Stomach (tissue), 9 donors: Measurements from ENCODE around the gene SH3BGRL3. TPM values are rescaled to one million over a fixed set of nuclear protein-coding genes. Genes with fewer than 3 reads are reported as not detected.
"Not testable (repeated sequence)": the region's sequence is repeated elsewhere in the genome, so short reads cannot be mapped to it uniquely, and the experiment has no call there.

Experiments used
- DNase-seq, 2 donors: peaks; one replicate each; pipeline versions ENCODE4 v3.0.0 to v3.0.0-alpha.2; 2013 to 2019
- H3K27ac ChIP-seq, 5 donors: fragments of 200-600 bp in 4 of 5; sonication (generic) in 4 of 5; one replicate each; pipeline ENCODE4 v1.5.1; 2013 to 2019; ENCODE audit warnings: mild to moderate bottlenecking in 1 of 5, moderate library complexity in 1 of 5
- H3K27me3 ChIP-seq, 3 donors: fragments of 200-600 bp; sonication (generic); one replicate each; pipeline ENCODE4 v1.5.1; 2017 to 2019; ENCODE audit warnings: mixed run types in 1 of 3
- H3K36me3 ChIP-seq, 4 donors: fragments of 200-600 bp; sonication (generic); 1 replicate in 3 of 4; 2 replicates in 1 of 4; pipeline ENCODE4 v1.5.1; 2016 to 2019
- H3K4me1 ChIP-seq, 4 donors: fragments of 200-600 bp; sonication (generic); one replicate each; pipeline ENCODE4 v1.5.1; 2016 to 2019
- H3K4me3 ChIP-seq, 4 donors: fragments of 200-600 bp; sonication (generic) in 3 of 4; one replicate each; pipeline ENCODE4 v1.5.1; 2016 to 2019; ENCODE audit warnings: mild to moderate bottlenecking in 1 of 4
- H3K9me3 ChIP-seq, 4 donors: fragments of 200-600 bp; sonication (generic); one replicate each; pipeline ENCODE4 v1.5.1; 2016 to 2019
- EP300 ChIP-seq: sonication (generic); formaldehyde crosslinking; IDR thresholded peaks from one replicate; pipeline ENCODE4 v1.6.1; 2017; ENCODE audit warnings: antibody characterized with exemption
- POLR2A ChIP-seq, 4 donors: fragments of 450-650 bp; IDR thresholded peaks; one replicate each; pipeline ENCODE4 v1.6.1; 2016; ENCODE audit warnings: antibody characterized with exemption in 4 of 4, control low read depth in 2 of 4, mild to moderate bottlenecking in 1 of 4, moderate library complexity in 1 of 4
- POLR2AphosphoS5 ChIP-seq, 3 donors: sonication (generic); formaldehyde crosslinking; IDR thresholded peaks; one replicate each; pipeline ENCODE4 v1.6.1; 2016; ENCODE audit warnings: antibody characterized with exemption in 3 of 3
- WGBS, 5 donors: extraction: QIAGEN DNeasy Blood & Tissue Kit in 3 of 5; methylation state at CpG; one replicate each; pipeline versions ENCODE4 v1.1.5 to v1.1.7; 2013 to 2018; 5-methylcytosine and 5-hydroxymethylcytosine counted together
- intact Hi-C: fragments of 100-400 bp; cut with DNase I; formaldehyde crosslinking; loops from one replicate; pipeline ENCODE4 v1.15.1; 2023; ENCODE audit warnings: low total_unique reads
- polyA plus RNA-seq, 3 donors: library from polyadenylated mRNA; stranded (reverse); fragments of 200-250 nt; gene quantifications; one replicate each; pipeline ENCODE4 v1.2.3, GENCODE V29; 2013
- total RNA-seq, 5 donors: library from RNA; depleted of rRNA; stranded (reverse); fragments of >200 nt; gene quantifications; one replicate each; pipeline versions ENCODE4 v1.1.0 to v1.2.3, GENCODE V29; 2014 to 2016
- TF ChIP-seq, protein P1 (sequence below), 7 experiments: fragments of 450-650 bp in 4 of 7; fragments of 200-600 bp in 3 of 7; sonication (generic) in 3 of 7; IDR thresholded peaks; one replicate each; pipeline ENCODE4 v1.5.1; 2016 to 2019; ENCODE audit warnings: antibody characterized with exemption in 7 of 7, control low read depth in 2 of 7, mild to moderate bottlenecking in 1 of 7
- donor health status: healthy with polysubstance abuse.
- donor health status: Bipolar disorder and iron deficiency.
- donor health status: healthy.

Gene SH3BGRL3
- total and polyA plus RNA-seq, 8 donors: 7.2 to 267 (median 79.3) TPM

DNA sequence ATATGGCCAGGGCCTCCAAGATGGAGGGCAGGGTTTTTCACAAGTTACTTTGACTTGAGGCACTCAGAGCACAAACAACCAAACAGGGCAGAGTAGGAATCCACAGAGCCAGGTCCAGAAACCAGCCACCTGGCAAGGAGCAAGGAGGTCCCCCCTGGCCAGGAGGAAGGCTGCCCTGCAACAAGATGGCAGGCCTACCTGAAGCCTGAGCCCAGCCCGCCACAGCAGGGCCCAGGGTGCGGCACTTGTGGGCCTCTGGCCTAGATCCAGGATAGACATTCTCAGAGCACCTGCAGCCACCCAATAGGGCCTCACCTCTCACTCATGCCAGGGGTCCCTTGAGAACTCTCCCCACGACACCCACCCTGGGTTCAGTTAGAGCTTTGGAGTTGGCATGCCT lies 11.5 kb downstream of the SH3BGRL3 start:
- Histone ChIP-seq H3K9me3 (no peaks in the 10 kb centered on the region), H3K4me1 (peaks cover 12 to 59% (median 21%) of the 10 kb centered on the region in 4 donors), H3K36me3 (peaks cover 0 to 14% (median 5%) of the 10 kb centered on the region in 4 donors), H3K27me3 (no peaks in the 10 kb centered on the region), H3K4me3 (no peak overlapping the region), H3K27ac (peak overlapping the region; percentile 23 to 100 (median 67))
- DNase-seq: no peak
- no peak for TF ChIP-seq POLR2A (IDR thresholded peaks at IDR 0.05)
- no peak for TF ChIP-seq POLR2AphosphoS5 (IDR thresholded peaks at IDR 0.05)
- TF ChIP-seq, protein P1, sequence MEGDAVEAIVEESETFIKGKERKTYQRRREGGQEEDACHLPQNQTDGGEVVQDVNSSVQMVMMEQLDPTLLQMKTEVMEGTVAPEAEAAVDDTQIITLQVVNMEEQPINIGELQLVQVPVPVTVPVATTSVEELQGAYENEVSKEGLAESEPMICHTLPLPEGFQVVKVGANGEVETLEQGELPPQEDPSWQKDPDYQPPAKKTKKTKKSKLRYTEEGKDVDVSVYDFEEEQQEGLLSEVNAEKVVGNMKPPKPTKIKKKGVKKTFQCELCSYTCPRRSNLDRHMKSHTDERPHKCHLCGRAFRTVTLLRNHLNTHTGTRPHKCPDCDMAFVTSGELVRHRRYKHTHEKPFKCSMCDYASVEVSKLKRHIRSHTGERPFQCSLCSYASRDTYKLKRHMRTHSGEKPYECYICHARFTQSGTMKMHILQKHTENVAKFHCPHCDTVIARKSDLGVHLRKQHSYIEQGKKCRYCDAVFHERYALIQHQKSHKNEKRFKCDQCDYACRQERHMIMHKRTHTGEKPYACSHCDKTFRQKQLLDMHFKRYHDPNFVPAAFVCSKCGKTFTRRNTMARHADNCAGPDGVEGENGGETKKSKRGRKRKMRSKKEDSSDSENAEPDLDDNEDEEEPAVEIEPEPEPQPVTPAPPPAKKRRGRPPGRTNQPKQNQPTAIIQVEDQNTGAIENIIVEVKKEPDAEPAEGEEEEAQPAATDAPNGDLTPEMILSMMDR (IDR thresholded peaks at IDR 0.05): no peak
- no peak for TF ChIP-seq EP300
- intact Hi-C loops: no loop called here
- 92 to 97% (median 96%) methylated on average over 3 of the region's 3 CpGs; no CpG with 5 or more reads in 1 of the 5 donors for WGBS, 5 donors

DNA sequence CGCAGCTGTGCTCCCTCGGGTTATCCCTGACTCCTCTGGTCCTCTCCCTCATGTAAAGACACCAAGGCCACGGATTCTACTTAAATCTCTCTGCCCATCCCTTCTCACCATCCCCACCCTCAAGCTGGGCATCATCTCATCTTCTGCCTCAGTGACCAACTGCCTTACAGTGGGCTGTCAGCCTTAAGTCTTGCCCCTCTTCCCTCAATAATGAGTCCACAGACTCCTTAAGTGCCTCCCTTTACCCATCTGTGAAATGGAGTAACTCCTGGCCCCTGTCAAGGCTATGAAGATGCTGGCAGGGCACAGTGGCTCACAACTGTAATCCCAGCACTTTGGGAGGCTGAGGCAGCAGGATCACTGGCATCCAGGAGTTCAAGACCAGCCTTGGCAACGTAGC lies 12.1 kb downstream of the SH3BGRL3 start:
- H3K36me3 ChIP-seq: peaks cover 0 to 19% (median 8%) of the 10 kb centered on the region in 4 donors
- no peak for TF ChIP-seq POLR2A (IDR thresholded peaks at IDR 0.05)
- TF ChIP-seq, protein P1 (IDR thresholded peaks at IDR 0.05): no peak
- TF ChIP-seq POLR2AphosphoS5 (IDR thresholded peaks at IDR 0.05): no peak
- TF ChIP-seq EP300: no peak
- intact Hi-C loops: no loop called here
- 90 to 98% (median 92%) methylated on average over 4 of the region's 4 CpGs for whole genome bisulfite sequencing, 5 donors
- H3K27ac ChIP-seq: no peak overlapping the region
- H3K4me1 ChIP-seq: peaks cover 12 to 54% (median 20%) of the 10 kb centered on the region in 4 donors
- H3K27me3 ChIP-seq: no peaks in the 10 kb centered on the region
- DNase-seq: no peak
- no peaks in the 10 kb centered on the region for H3K9me3 ChIP-seq
- no peak overlapping the region for H3K4me3 ChIP-seq

DNA sequence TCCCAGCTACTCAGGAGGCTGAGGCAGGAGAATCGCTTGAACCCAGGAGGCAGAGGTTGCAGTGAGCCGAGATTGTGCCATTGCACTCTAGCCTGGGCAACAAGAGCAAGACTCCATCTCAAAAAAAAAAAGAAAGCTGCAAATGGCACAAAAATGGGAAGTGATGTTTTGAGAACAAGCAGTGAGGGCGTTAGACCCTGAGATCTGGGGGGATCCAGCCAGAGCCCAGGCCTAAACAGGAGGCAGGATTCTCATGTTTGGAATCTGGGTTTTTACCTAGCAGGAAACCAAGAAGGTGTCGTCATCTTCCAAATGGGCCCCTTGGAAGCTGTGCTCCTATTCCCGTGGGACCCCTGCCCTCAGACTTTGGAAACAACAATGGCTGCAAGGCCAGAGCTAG lies 12.8 kb downstream of the SH3BGRL3 start:
- intact Hi-C loops: not testable (repeated sequence)
- H3K4me1 ChIP-seq: peaks cover 12 to 46% (median 20%) of the 10 kb centered on the region in 4 donors
- H3K36me3 ChIP-seq: peaks cover 0 to 27% (median 12%) of the 10 kb centered on the region in 4 donors

DNA sequence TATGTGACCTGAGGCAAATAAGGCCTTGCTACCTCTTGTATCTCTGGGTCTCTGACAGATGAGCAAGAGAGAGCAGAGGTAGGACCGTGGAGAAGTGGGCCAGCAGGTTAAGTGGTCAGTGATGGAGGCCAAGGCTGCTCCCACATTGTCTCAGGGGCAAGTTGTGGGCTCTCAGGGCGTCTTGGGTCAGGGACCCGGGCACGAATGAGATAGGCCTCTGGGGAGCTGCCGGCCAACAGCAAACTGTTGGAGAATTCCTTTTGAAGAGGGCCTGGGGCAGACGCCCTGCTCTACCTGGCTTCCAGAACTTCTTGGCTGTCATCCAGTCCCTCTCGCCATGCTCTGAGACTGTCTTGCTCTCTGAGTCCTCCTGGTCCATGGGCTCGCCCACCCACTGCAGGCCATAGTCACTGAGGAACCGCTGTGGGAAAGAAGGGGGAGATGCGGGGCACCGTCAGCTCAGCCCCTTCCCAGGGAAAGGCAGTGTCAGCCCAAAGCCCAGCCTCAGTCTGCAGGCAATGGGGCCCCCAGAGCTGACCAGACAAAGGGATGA lies 14.1 kb downstream of the SH3BGRL3 start:
- Histone ChIP-seq H3K9me3 (no peaks in the 10 kb centered on the region), H3K36me3 (peaks cover 0 to 27% (median 12%) of the 10 kb centered on the region in 4 donors), H3K4me1 (peaks cover 3 to 40% (median 14%) of the 10 kb centered on the region in 4 donors), H3K4me3 (no peak overlapping the region), H3K27me3 (no peaks in the 10 kb centered on the region), H3K27ac (no peak overlapping the region)
- intact Hi-C loops: no loop called here
- 79 to 86% (median 83%) methylated on average over 10 to 11 of the region's 11 CpGs for WGBS, 5 donors
- TF ChIP-seq, protein P1 (IDR thresholded peaks at IDR 0.05): no peak
- TF ChIP-seq POLR2A (IDR thresholded peaks at IDR 0.05) (no peak), POLR2AphosphoS5 (IDR thresholded peaks at IDR 0.05) (no peak), EP300 (no peak)
- DNase-seq: no peak

More for the DNA sequence above, 12.8 kb downstream of the SH3BGRL3 start:
- not testable (repeated sequence) for H3K27ac ChIP-seq, H3K4me3 ChIP-seq, H3K27me3 ChIP-seq, H3K9me3 ChIP-seq, DNase-seq
- WGBS, 5 donors: 86 to 98% (median 89%) methylated on average over 5 of the region's 5 CpGs
